SU-DHL-6 (cell line): ENCODE results near the gene CYB5R4.

Experiments
- H2AFZ ChIP-seq: fragments of 200-600 bp; sonication (generic); 2 replicates; pipeline ENCODE4 v1.6.1; 2014; ENCODE audit warnings: low read depth, mild to moderate bottlenecking, moderate library complexity, mixed read lengths, antibody characterized with exemption, low read length; ENCODE audit not compliant: severe bottlenecking
- H3F3A ChIP-seq: fragments of 200-600 bp; shearing (Covaris generic); 2 replicates; pipeline ENCODE4 v1.6.0; 2016; ENCODE audit warnings: antibody characterized with exemption, mild to moderate bottlenecking; ENCODE audit not compliant: insufficient read depth
- H3K27ac ChIP-seq: fragments of 200-600 bp; sonication (generic); 2 replicates; pipeline ENCODE4 v1.5.1; 2016; ENCODE audit warnings: low read depth, mild to moderate bottlenecking, low read length, moderate library complexity, mixed read lengths
- H3K27me3 ChIP-seq: fragments of 200-600 bp; sonication (generic), shearing (Covaris generic); 2 replicates; pipeline ENCODE4 v1.6.0; 2014; ENCODE audit warnings: mild to moderate bottlenecking, low read length
- H3K36me3 ChIP-seq: fragments of 200-600 bp; sonication (generic); 2 replicates; pipeline ENCODE4 v1.6.1; 2014; ENCODE audit warnings: mild to moderate bottlenecking, low read length, mixed read lengths
- H3K4me2 ChIP-seq: fragments of 300-600, 200-600 bp; shearing (Covaris generic), sonication (generic); 2 replicates; pipeline ENCODE4 v1.6.0; 2014; ENCODE audit warnings: low read length, low read depth, mild to moderate bottlenecking; ENCODE audit not compliant: poor library complexity, severe bottlenecking
- H3K4me3 ChIP-seq: fragments of 200-600 bp; sonication (generic); 2 replicates; pipeline ENCODE4 v1.5.1; 2014; ENCODE audit warnings: antibody characterized with exemption, low read length, mild to moderate bottlenecking, mixed read lengths; ENCODE audit not compliant: insufficient read depth, poor library complexity, severe bottlenecking
- H3K79me2 ChIP-seq: fragments of 200-600 bp; sonication (generic); 2 replicates; pipeline ENCODE4 v1.6.1; 2014; ENCODE audit warnings: mild to moderate bottlenecking, low read length, moderate library complexity; ENCODE audit not compliant: insufficient read depth
- H3K9ac ChIP-seq: fragments of 200-600 bp; sonication (generic); 2 replicates; pipeline ENCODE4 v1.7.0; 2014; ENCODE audit warnings: mild to moderate bottlenecking, low read length
- H3K9me2 ChIP-seq: fragments of 200-600 bp; sonication (generic); replicated peaks from 2 replicates; pipeline ENCODE4 v1.6.1; 2014; ENCODE audit warnings: low read length; ENCODE audit not compliant: insufficient read depth
- H3K9me3 ChIP-seq: fragments of 200-600 bp; sonication (generic); 2 replicates; pipeline ENCODE4 v1.6.1; 2014; ENCODE audit warnings: low read length, mixed read lengths; ENCODE audit not compliant: insufficient read depth
- H4K20me1 ChIP-seq: fragments of 200-600 bp; sonication (generic); 2 replicates; pipeline ENCODE4 v1.6.1; 2014; ENCODE audit warnings: low read depth, mild to moderate bottlenecking, antibody characterized with exemption, low read length, moderate library complexity, mixed read lengths
- EZH2phosphoT487 ChIP-seq: fragments of 200-600 bp; sonication (generic), shearing (Covaris generic); conservative IDR thresholded peaks from 2 replicates; pipeline ENCODE4 v1.6.1; 2018; ENCODE audit warnings: mild to moderate bottlenecking, antibody characterized with exemption, low read length, moderate library complexity, mixed read lengths
- TF ChIP-seq, protein P1 (sequence below): fragments of 200-600 bp; sonication (generic); IDR thresholded peaks from one replicate; pipeline ENCODE4 v1.5.1; 2017; ENCODE audit warnings: antibody characterized with exemption, mild to moderate bottlenecking, low read length, moderate library complexity; ENCODE audit not compliant: insufficient read depth, poor library complexity, severe bottlenecking

Gene CYB5R4

DNA sequence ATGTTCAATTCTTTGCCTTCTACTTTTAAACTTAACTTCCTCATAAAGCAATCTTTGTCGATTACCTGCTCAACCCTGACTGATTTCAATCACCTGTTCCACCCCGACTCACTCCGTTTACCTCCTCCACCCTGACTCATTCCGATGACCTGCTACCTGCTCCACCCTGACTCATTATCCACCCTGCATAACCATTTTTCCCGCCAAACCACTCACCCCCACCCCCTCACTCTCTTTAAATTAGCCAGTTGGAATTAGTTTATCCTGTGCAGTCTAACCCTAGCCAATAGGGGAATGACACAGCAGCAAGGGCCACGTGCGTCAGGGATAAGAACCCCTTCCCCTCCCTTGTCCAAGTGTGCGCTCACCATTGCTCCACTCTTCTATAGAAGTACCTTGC lies 117.4 kb downstream of the CYB5R4 start:
- TF ChIP-seq, protein P1, sequence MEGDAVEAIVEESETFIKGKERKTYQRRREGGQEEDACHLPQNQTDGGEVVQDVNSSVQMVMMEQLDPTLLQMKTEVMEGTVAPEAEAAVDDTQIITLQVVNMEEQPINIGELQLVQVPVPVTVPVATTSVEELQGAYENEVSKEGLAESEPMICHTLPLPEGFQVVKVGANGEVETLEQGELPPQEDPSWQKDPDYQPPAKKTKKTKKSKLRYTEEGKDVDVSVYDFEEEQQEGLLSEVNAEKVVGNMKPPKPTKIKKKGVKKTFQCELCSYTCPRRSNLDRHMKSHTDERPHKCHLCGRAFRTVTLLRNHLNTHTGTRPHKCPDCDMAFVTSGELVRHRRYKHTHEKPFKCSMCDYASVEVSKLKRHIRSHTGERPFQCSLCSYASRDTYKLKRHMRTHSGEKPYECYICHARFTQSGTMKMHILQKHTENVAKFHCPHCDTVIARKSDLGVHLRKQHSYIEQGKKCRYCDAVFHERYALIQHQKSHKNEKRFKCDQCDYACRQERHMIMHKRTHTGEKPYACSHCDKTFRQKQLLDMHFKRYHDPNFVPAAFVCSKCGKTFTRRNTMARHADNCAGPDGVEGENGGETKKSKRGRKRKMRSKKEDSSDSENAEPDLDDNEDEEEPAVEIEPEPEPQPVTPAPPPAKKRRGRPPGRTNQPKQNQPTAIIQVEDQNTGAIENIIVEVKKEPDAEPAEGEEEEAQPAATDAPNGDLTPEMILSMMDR: no peak
- no peak for TF ChIP-seq EZH2phosphoT487
- Histone ChIP-seq H3K4me2 (no peak overlapping the region), H3K9me2 (no peaks in the 10 kb centered on the region), H4K20me1 (no peaks in the 10 kb centered on the region), H3K9ac (no peak overlapping the region), H3K36me3 (no peaks in the 10 kb centered on the region), H2AFZ (no peak overlapping the region), H3K27ac (no peak overlapping the region), H3K9me3 (no peaks in the 10 kb centered on the region), H3K79me2 (no peaks in the 10 kb centered on the region), H3K4me3 (no peak overlapping the region), H3F3A (no peaks in the 10 kb centered on the region), H3K27me3 (no peaks in the 10 kb centered on the region)

DNA sequence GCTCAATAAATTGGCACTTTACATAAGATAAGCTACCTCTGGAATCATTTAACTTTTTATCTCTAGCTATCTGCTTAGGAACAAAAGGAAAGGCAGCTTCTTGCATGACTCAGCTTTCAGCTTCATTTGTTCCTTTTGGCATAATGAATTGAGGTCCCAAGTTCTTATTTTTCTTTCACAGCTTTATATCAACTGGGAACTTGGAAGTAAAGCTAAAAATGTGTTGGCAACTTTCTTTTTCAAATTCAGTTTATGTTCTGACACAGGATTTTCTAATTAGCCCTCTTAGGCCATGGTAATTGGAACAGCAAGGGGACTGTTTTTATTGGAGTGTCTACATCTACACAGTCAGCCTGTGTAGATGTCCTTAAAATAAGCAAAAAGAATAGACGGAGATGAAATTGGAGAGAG lies 118.8 kb downstream of the CYB5R4 start:
- no peak overlapping the region for H3K9ac ChIP-seq
- no peaks in the 10 kb centered on the region for H3K36me3 ChIP-seq
- H3K27me3 ChIP-seq: no peaks in the 10 kb centered on the region
- no peaks in the 10 kb centered on the region for H4K20me1 ChIP-seq
- no peak overlapping the region for H3K4me2 ChIP-seq
- no peak overlapping the region for H3K27ac ChIP-seq
- TF ChIP-seq EZH2phosphoT487: no peak
- TF ChIP-seq, protein P1: no peak
- no peaks in the 10 kb centered on the region for H3K9me2 ChIP-seq
- no peaks in the 10 kb centered on the region for H3K9me3 ChIP-seq
- no peaks in the 10 kb centered on the region for H3F3A ChIP-seq
- no peak overlapping the region for H2AFZ ChIP-seq
- no peaks in the 10 kb centered on the region for H3K79me2 ChIP-seq
- no peak overlapping the region for H3K4me3 ChIP-seq

DNA sequence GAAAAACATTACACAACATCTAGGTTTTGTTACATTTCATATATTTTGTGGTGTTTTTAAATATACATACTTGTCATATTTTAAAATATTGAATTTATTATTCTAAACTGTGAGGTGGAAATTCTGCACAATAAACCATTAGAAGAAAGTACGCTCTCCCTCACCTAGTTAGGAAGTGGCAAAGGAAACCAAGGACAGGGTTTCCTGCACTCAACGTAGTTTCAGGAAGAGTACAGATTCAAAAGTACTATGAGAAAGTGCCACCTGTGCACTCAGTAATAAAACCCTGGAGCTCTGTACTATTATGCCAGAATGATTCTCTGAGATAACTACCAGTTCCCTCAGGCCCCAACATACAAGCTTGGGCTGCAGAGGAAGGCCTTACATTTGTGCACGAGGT lies 119.5 kb downstream of the CYB5R4 start:
- H3K9ac ChIP-seq: no peak overlapping the region
- H2AFZ ChIP-seq: no peak overlapping the region
- no peak overlapping the region for H3K4me2 ChIP-seq
- no peak overlapping the region for H3K27ac ChIP-seq
- no peak for TF ChIP-seq EZH2phosphoT487
- TF ChIP-seq, protein P1: no peak
- H3K4me3 ChIP-seq: no peak overlapping the region
- H3F3A ChIP-seq: no peaks in the 10 kb centered on the region
- H4K20me1 ChIP-seq: no peaks in the 10 kb centered on the region
- no peaks in the 10 kb centered on the region for H3K79me2 ChIP-seq
- no peaks in the 10 kb centered on the region for H3K27me3 ChIP-seq
- no peaks in the 10 kb centered on the region for H3K9me3 ChIP-seq
- H3K36me3 ChIP-seq: no peaks in the 10 kb centered on the region
- no peaks in the 10 kb centered on the region for H3K9me2 ChIP-seq
